Stimulated activated naive CD8-positive, alpha-beta T cell treated with anti-CD3 and anti-CD28 coated beads, Interleukin-15, Interleukin-2, amounts not matched to agents 100 ng/mL and 50 ng/mL, for 24 hours (primary cell): ENCODE measurements around the gene SH3PXD2A.

ENCODE experiments used
- H3K27ac Mint-ChIP-seq: one replicate; pipeline ENCODE4 v1.8.0; 2021; ENCODE audit warnings: mild to moderate bottlenecking, mixed read lengths
- H3K27me3 Mint-ChIP-seq: one replicate; pipeline ENCODE4 v1.8.0; 2021; ENCODE audit warnings: mixed read lengths
- H3K36me3 Mint-ChIP-seq: one replicate; pipeline ENCODE4 v1.8.0; 2021; ENCODE audit warnings: low read depth, mixed read lengths
- H3K4me1 Mint-ChIP-seq: one replicate; pipeline ENCODE4 v1.8.0; 2021; ENCODE audit warnings: low read depth, mixed read lengths
- H3K4me3 Mint-ChIP-seq: one replicate; pipeline ENCODE4 v1.8.0; 2021; ENCODE audit warnings: mild to moderate bottlenecking, mixed read lengths
- H3K9me3 Mint-ChIP-seq: one replicate; pipeline ENCODE4 v1.8.0; 2021; ENCODE audit warnings: mixed read lengths

Gene SH3PXD2A

DNA sequence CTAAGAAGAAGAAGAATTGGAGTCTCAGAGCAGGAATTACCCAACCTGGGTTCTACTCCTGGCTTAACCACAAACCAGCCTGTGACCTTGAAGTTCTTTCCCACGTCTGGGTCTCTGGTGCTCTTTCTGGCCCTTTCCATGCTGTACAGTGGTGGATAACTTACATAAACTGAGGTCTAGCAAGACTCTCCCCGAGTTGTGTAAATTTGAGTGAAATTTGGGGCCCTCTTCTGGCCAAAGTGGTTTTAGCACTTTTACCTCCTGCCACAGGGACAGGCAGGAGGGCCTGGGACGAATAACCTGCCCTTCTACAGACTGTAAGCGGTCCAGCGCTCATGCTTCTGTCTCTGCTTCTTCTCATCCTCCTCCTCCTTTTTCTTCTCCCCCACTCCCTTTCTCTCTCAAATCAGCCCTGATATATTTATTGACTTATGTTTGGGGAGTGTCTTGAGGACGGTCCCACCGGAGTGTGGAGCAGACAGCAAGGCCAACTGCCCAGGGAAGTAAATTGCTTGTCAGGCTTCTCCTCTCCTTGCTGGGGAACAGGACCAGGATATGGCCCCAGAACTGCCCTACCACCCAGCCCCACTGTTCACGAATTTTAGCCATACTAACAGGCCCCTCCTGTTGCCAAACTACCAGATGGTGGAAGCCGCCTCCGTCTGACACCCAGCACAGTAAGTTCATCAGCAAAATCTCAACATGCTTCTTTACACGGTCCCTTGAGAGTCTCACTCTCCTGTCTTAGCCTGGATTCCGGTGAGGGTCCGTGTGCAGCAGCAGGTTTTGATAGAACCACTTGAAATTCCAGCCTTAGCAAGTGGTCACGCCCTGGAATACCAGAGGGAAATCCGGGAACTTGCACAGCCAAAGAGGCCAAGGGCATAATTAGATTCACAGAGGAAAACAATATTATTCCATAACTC, 4.0 kb upstream of the SH3PXD2A start:
- Mint-ChIP-seq H3K4me1 (peaks cover 8% of the 10 kb centered on the region), H3K27me3 (peaks cover 18% of the 10 kb centered on the region), H3K36me3 (no peaks in the 10 kb centered on the region), H3K27ac (no peak overlapping the region), H3K4me3 (no peak overlapping the region), H3K9me3 (peaks cover 5% of the 10 kb centered on the region)

DNA sequence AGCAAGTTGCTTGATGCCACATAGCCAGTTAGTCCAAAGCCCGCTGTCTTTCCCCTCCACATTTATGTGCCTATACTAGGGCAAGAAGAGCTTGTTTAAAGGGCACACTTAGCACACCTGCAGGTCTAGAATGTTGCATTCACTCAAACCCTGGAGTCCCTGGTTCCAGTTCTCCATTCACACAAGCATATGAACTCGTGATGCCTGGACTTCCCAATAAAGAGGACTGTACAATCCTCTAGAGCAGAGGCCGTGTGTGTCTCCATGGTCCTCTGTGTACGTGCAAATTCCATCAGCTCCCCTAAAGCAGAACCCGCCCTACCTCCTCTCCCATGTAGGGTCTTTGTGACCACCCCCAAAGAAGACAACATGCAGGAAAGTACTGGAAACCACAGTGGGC, 3.0 kb upstream of the SH3PXD2A start:
- no peak overlapping the region for H3K27ac Mint-ChIP-seq
- no peaks in the 10 kb centered on the region for H3K9me3 Mint-ChIP-seq
- H3K27me3 Mint-ChIP-seq = peaks cover 28% of the 10 kb centered on the region
- H3K36me3 Mint-ChIP-seq = no peaks in the 10 kb centered on the region
- H3K4me3 Mint-ChIP-seq = no peak overlapping the region
- H3K4me1 Mint-ChIP-seq = peaks cover 13% of the 10 kb centered on the region

DNA sequence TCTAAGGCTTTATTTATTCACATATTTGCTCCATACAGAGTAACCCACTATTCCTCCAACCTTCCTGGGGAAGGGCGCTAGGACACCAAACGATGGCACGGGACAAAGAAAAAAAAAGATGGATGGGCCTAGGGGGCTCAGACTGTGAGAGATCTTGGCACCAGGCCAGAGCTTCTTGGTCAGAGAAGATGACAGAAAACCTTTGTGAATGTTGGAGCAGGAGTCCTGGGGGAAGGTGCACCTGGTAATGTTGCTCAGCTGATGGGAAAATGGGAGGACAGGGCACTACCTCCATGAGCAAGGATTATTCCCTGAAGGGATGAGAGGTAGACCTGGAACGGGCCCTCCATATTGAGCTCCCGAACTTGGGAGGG, 1.4 kb upstream of the SH3PXD2A start:
- peaks cover 13% of the 10 kb centered on the region for H3K4me1 Mint-ChIP-seq
- no peak overlapping the region for H3K27ac Mint-ChIP-seq
- H3K9me3 Mint-ChIP-seq = no peaks in the 10 kb centered on the region
- H3K4me3 Mint-ChIP-seq = no peak overlapping the region
- H3K36me3 Mint-ChIP-seq = no peaks in the 10 kb centered on the region
- H3K27me3 Mint-ChIP-seq = peaks cover 35% of the 10 kb centered on the region

DNA sequence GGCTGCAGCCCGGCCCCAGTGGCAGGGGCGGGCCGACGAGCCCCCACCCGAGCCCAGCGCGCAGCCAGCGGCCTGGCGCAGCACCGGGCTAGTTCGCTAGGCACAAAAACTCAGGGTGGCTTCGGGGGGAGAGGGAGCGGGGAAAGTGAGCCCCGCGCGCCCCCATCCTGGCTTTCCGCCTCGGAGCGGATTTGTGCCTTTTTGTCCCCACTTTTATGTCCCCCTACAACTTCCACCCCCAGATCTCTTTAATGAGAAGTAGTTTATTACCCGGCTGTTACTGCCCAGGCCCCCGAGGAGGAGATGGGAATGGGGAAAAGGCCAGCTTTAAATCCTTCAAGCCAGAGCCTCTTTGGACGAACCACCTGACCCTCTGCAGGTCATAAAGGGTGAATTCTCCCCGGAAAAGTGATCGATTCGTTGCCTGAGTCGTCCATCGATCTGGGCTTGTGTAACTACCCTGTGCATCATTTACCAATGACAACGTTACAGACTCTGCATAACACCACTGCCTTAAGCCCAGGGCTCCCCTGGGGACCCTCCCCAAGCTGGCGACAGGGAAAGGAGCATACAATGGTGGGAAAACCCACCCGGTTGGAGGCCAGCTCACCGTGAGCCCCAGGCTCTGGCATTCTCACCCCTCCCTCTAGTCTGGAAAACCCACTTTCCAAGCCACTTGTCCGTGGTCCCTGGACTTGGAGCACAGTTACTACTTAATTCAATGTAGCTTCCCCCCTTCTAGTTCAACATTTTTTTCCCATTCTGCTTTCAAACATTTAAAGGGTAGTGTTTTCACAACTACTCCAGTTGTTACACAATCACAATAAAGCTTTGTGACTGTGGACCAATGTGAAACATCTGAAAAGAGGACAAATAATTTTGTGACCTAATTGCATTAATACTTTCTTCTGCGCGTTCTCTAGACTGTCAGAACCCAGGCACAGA, 748 bp upstream of the SH3PXD2A start:
- no peaks in the 10 kb centered on the region for H3K9me3 Mint-ChIP-seq
- H3K4me1 Mint-ChIP-seq = peaks cover 13% of the 10 kb centered on the region
- H3K36me3 Mint-ChIP-seq = no peaks in the 10 kb centered on the region
- no peak overlapping the region for H3K27ac Mint-ChIP-seq
- peak overlapping the region; percentile 54 for H3K4me3 Mint-ChIP-seq
- peaks cover 35% of the 10 kb centered on the region for H3K27me3 Mint-ChIP-seq

DNA sequence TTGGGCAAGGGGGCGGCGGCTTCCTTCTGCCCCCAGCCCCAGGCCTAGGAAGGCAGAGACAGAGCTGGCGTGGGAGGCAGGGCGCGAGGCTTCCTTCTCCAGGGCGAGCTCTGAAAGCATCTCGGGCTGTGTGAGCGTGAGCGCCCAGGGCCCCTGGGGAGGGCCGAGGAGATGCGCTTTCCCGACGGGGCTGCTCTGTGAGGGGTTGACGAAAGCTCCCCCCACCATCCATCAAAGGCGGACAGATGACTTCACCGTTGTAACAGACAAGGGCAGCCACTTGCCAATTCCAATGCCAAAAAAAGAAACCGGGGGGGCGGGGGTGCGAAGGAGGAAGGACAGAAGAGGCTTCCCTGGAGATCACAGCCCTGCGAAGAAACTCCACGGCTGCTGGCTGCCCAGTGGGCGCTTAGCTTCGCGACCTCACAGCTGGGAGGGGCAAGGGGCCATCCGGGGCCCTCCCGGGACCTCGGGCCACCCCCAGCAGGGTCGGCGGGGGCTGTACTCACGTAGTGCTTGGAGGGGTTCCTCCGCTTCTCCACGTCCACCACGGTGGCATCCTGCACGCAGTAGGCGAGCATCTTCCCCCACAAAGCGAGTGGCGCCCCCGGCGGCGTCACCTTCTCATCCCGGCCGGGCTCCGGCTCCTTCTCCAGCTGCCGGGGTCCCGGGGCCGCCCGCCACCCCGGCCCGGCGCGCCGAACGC, 537 bp downstream of the SH3PXD2A start:
- H3K4me1 Mint-ChIP-seq = peaks cover 13% of the 10 kb centered on the region
- no peak overlapping the region for H3K27ac Mint-ChIP-seq
- H3K9me3 Mint-ChIP-seq = no peaks in the 10 kb centered on the region
- H3K4me3 Mint-ChIP-seq = peak overlapping the region; percentile 72
- peaks cover 35% of the 10 kb centered on the region for H3K27me3 Mint-ChIP-seq
- no peaks in the 10 kb centered on the region for H3K36me3 Mint-ChIP-seq

DNA sequence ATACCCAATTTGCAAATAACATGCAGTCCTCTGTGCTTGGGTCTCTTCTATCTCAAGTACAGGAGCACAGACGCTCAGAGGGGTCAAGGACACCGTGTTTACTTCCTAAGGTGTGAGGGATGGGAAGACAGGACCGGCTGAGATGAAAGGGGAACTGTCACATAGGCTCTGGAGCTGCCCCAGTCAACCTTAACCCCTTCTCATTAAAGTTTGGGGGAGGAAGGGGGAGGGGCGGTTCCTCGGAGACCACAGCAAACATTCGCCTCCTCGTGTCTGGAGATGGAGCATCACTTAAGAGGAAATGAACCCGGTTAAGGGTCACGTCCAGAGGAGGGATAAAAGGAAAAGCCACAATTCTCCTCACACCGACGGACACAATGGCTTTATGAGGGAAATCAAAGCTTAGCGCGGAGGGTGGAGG, 1.1 kb downstream of the SH3PXD2A start:
- Mint-ChIP-seq H3K27me3 (peaks cover 35% of the 10 kb centered on the region), H3K27ac (no peak overlapping the region), H3K4me3 (peak overlapping the region; percentile 72), H3K36me3 (no peaks in the 10 kb centered on the region), H3K9me3 (no peaks in the 10 kb centered on the region), H3K4me1 (peaks cover 13% of the 10 kb centered on the region)

DNA sequence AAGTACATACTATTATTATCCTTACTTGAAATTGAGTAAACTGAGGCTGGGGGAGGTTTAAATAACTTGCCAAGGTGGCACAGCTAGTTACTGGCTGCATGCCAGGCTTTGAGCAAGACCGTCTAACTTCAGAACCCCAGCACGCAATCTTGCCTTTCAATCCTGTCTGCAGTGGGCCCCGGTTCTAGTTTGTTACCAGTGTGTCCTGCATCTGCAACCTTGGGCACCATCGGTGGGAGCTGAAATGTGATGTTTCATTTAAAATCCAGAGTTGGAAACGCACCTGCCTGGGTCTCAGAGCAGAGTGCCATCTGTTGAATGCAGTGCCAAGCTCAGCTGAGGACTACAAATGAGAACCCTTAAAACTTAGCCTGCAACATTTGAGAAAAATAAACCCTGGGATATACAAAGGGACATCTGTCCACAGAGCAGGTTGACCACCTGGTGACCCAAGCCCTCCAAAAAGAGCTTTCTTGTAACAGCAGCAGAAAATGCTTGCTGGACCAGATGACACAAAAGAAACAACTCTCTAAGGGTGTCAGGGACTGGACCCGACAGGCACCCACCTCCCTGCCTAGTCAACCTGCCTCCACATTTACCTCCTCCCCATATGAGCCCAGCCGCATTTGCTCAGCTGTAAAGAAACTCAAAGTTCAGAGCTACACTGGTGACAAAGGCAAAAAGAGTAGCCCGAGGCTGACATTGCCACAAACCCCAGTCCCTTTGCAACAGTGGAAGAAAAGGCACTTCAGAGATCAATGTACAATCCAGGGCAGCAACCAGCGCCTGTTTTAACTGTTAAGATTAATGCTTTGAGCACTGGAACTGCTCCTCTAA, 1.7 kb downstream of the SH3PXD2A start:
- no peaks in the 10 kb centered on the region for H3K36me3 Mint-ChIP-seq
- no peak overlapping the region for H3K27ac Mint-ChIP-seq
- H3K4me3 Mint-ChIP-seq = peak overlapping the region; percentile 72
- peaks cover 35% of the 10 kb centered on the region for H3K27me3 Mint-ChIP-seq
- no peaks in the 10 kb centered on the region for H3K9me3 Mint-ChIP-seq
- H3K4me1 Mint-ChIP-seq = peaks cover 13% of the 10 kb centered on the region

DNA sequence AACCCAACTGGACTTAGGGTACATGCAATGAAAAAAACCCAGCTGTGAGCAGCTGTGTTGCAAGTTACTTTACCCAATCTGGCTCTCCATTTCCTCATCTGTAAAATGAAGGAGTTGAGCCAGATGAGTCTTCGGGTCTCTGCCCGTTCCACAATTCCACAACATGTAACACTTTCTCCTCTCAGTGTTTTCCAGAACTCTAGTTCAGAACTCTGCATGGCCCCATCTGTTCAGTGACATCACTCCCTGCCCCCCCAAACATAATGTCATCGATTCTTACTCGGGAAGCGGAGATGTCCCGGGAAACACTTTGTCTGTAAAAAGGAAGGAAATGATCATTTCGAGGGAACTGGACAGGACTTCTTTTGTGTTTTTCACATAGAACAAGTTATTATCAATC, 2.5 kb downstream of the SH3PXD2A start:
- Mint-ChIP-seq H3K36me3 (no peaks in the 10 kb centered on the region), H3K4me1 (peaks cover 13% of the 10 kb centered on the region), H3K4me3 (no peak overlapping the region), H3K27ac (no peak overlapping the region), H3K9me3 (no peaks in the 10 kb centered on the region), H3K27me3 (peaks cover 35% of the 10 kb centered on the region)

DNA sequence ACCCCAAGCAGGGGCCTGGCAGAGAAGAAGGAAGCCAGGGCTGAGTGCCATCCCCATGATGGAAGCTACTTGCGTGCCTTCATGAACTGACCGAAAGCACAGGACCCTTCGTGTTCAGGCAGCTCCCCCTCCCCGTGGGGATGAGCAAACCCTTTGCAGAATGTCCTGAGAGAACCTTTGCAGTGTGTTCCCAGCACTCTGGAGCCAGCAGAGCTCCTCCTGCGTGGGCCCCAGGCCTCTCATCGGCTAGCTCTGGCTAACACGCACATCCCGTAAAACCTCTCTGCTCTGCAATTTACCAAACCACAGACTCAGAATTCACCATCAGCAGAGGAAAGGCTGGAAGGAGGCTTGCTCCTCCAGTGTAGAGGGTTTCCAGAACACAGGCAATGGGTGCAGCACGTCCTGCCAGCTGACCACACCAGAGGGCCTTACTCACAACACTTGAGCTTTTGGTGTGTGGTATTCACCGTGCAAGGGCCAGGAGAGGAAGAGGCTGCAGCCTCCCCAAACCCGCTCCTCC, 3.1 kb downstream of the SH3PXD2A start:
- Mint-ChIP-seq H3K27ac (no peak overlapping the region), H3K9me3 (no peaks in the 10 kb centered on the region), H3K4me1 (peaks cover 13% of the 10 kb centered on the region), H3K27me3 (peaks cover 35% of the 10 kb centered on the region), H3K36me3 (no peaks in the 10 kb centered on the region), H3K4me3 (no peak overlapping the region)

DNA sequence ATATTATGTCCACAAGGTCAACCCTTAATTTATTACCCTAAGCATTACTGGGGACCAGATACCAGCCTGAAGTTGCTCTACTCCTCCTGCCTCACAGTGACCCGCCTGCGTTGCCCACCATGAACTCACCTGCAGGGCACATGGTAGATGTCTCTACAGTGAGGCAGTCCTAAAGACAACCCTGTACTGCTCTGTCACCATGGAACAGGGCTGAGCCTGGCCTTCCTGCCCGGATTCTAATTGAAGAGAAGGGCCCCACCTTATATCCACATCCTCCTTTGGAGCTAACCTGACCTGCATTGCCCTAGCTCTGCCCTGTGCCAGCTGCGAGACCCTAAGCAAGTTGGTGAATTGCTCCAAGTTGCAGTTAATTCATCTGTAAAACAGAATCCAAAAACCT, 4.1 kb downstream of the SH3PXD2A start:
- H3K4me1 Mint-ChIP-seq = peaks cover 16% of the 10 kb centered on the region
- no peak overlapping the region for H3K27ac Mint-ChIP-seq
- H3K9me3 Mint-ChIP-seq = no peaks in the 10 kb centered on the region
- H3K36me3 Mint-ChIP-seq = no peaks in the 10 kb centered on the region
- peaks cover 25% of the 10 kb centered on the region for H3K27me3 Mint-ChIP-seq
- H3K4me3 Mint-ChIP-seq = no peak overlapping the region

DNA sequence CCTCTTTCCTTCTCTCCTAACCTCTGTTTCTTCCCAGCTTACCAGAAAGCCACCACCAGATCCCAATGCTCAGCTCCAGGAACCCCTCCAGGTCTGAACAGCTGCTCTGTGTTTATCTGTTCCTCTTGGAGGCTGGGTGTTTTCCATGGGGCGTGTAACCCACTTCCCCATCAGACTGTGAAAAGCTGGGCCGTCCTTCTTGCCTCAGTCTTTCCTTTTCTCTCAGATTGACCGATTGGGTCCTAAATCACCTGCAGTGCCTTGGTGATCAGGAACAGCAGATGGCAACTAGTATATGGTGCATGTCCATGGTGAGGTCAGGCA, 4.8 kb downstream of the SH3PXD2A start:
- Mint-ChIP-seq H3K9me3 (no peaks in the 10 kb centered on the region), H3K4me1 (peaks cover 20% of the 10 kb centered on the region), H3K27ac (no peak overlapping the region), H3K4me3 (no peak overlapping the region), H3K27me3 (peaks cover 21% of the 10 kb centered on the region), H3K36me3 (no peaks in the 10 kb centered on the region)

DNA sequence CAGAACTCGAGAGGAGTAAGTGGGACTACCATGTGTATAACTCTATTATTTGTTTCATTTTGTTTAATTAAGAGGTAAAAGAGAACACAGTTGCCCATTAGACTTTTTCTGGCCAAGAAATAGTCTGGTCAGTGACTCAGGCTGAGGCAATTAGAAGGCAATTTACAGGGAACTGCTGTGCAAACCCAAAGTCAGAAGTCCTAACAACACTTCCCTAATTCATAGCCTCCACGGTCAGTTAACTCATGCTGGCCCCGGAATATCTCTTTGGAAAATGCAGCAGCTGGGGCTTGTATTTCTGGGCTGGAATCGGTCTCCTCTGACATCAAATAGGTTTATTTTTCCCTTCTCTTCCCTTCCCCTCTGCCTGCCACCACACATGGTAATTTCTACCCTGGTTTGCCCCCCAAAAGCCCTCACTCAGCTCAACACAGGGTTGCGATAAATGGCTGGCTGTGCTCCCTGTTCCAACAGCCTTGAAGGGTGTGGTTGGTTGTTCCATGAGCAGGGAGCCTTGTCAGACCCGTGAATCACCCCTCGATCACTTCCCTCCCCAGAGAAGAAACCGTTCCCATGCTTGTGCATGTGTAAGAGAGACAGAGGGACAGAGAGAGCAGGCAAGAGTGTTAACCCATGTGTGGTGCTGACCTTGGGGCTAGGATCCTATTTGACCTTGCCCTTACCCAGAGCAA, 5.3 kb downstream of the SH3PXD2A start:
- Mint-ChIP-seq H3K27ac (no peak overlapping the region), H3K4me3 (no peak overlapping the region), H3K4me1 (peaks cover 24% of the 10 kb centered on the region), H3K36me3 (no peaks in the 10 kb centered on the region), H3K27me3 (peaks cover 21% of the 10 kb centered on the region), H3K9me3 (no peaks in the 10 kb centered on the region)

DNA sequence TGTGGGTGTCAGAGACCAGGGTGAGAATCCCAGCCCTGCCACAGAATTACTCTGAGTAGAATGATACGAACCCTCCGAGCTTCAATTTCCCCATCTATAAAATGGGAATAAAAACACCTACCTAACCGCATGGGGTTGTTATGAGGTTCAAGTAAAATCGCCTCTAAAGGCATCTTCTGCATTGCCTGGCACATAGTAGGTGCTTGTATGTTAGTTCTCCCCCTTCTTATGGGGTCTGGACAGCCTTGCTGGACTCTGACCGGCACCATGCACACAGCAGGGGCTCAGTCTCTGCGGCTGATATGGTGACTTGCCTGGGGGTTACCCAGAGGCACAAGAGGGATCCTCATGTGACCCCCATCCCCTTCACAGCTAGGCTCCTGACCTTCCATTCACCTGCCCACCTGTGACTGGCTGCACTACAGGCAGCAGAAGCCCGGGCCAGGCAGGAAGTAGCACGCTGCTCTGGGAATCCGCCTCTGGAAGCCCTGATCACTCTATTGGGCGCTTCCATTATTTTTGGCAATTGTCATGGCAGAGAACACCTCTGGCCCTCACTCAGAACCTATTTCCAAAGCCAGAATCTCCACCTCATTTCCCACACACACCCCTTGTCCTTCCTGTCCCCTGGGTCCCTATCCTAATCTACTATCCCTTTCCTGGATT, 6.0 kb downstream of the SH3PXD2A start:
- Mint-ChIP-seq H3K9me3 (no peaks in the 10 kb centered on the region), H3K36me3 (no peaks in the 10 kb centered on the region), H3K4me3 (no peak overlapping the region), H3K27me3 (peaks cover 16% of the 10 kb centered on the region), H3K4me1 (peaks cover 18% of the 10 kb centered on the region), H3K27ac (no peak overlapping the region)
